AG04449 (cell line): ENCODE results near the gene GATC.

Experiments
- CTCF ChIA-PET: fragments of 350-600 bp; formaldehyde crosslinking; extraction: SDS; loops from one replicate; lab custom pipeline; 2021; ENCODE audit warnings: antibody characterized with exemption; lab: Yijun Ruan, JAX
- POLR2A ChIA-PET: fragments of 400-600, 350-600 bp; formaldehyde crosslinking; extraction: SDS; loops from one replicate; lab custom pipeline; 2020; ENCODE audit warnings: antibody characterized with exemption, inconsistent platforms; lab: Yijun Ruan, JAX
- DNase-seq: peaks from one replicate; pipeline ENCODE4 v3.0.0-alpha.2; 2010; ENCODE audit warnings: low read depth, low spot score
- H3K4me3 ChIP-seq: 2 replicates; pipeline ENCODE4 v1.5.1; 2011; ENCODE audit warnings: low read depth, mild to moderate bottlenecking, control low read depth, low read length
- TF ChIP-seq, protein P1 (sequence below): IDR thresholded peaks from one replicate; pipeline ENCODE4 v1.5.1; 2011; ENCODE audit warnings: mild to moderate bottlenecking, moderate library complexity, low read length, control low read depth, inconsistent platforms; ENCODE audit not compliant: insufficient read depth; ENCODE audit errors: missing control alignments

The GATC gene

DNA sequence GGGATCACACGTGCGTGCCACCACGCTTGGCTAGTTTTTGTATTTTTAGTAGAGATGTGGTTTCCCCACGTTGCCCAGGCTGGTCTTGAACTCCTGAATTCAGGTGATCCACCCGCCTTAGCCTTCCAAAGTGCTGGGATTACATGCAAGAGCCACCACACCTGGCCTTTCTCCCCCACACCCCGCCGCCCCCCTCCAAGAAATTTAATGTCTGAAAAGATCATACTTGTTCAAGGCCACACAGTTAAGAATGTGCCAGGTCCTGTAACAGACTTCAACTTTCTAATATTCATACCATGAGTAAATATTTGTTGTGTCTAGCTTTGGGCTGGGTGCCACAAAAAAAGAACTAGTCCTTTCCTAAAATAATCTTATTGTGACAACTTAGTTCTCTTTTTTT is 9.1 kb downstream of the GATC start:
- TF ChIP-seq, protein P1, sequence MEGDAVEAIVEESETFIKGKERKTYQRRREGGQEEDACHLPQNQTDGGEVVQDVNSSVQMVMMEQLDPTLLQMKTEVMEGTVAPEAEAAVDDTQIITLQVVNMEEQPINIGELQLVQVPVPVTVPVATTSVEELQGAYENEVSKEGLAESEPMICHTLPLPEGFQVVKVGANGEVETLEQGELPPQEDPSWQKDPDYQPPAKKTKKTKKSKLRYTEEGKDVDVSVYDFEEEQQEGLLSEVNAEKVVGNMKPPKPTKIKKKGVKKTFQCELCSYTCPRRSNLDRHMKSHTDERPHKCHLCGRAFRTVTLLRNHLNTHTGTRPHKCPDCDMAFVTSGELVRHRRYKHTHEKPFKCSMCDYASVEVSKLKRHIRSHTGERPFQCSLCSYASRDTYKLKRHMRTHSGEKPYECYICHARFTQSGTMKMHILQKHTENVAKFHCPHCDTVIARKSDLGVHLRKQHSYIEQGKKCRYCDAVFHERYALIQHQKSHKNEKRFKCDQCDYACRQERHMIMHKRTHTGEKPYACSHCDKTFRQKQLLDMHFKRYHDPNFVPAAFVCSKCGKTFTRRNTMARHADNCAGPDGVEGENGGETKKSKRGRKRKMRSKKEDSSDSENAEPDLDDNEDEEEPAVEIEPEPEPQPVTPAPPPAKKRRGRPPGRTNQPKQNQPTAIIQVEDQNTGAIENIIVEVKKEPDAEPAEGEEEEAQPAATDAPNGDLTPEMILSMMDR = no peak
- ChIA-PET POLR2A (no interaction called here), CTCF (interaction anchor here (19.2 kb wide), 1 partner anchor 11 kb away, joined by 242 read pairs; the partner anchor contains the start of gene SRSF9)
- DNase-seq = no peak
- H3K4me3 ChIP-seq = no peak overlapping the region

DNA sequence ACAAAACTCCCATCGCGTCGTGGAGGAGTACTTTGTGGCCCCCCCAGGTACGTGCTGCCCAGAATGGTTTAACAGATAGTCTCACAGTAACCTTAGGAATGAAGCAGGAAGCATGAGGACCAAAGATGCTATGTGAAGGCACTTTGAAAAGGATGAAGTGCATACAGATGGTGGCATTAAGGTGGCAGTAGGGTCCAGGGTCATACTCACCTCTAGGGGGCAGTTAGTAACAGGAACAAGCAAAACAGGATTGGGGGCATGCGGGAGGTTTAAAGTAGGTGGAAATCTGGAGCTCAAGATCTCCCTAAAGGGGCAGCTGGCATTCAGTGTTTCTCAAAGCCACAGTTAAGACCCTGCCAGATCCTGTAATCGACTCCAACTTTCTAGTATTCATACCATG is 10.9 kb downstream of the GATC start:
- H3K4me3 ChIP-seq = no peak overlapping the region
- ChIA-PET POLR2A (no interaction called here), CTCF (interaction anchor here (2.1 to 19.2 kb wide), 3 partner anchors 9 to 13 kb away, joined by 13 to 242 read pairs (median 15); partner anchors contain the start of gene SRSF9)
- TF ChIP-seq, protein P1 = peak; percentile 19
- DNase-seq = no peak

DNA sequence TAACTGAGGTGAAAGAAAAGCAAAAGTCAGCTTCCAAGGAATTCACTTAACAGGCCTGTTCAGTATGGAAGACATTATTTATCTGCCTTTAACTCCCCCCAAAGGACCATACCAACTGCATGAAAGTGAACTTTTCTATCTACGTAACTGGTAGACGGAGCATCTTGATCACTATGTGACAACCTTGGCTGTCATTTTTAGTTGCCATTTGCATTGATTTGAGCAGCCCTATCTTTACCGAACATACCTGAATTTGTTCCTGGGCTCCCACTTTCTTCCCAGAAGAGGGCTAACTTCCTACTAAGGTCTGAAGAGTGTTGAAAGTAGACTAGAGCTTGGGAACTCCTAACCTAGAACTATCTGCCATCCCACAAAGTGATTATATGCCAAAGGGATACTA is 13.9 kb downstream of the GATC start:
- TF ChIP-seq, protein P1 = no peak
- H3K4me3 ChIP-seq = no peak overlapping the region
- POLR2A ChIA-PET = interaction anchor here (2.0 kb wide), 1 partner anchor 36 kb away, joined by 6 read pairs; the partner anchor contains the start of gene DYNLL1
- DNase-seq = no peak
- CTCF ChIA-PET = interaction anchor here (19.2 kb wide), 1 partner anchor 6 kb away, joined by 242 read pairs; the partner anchor contains the start of gene SRSF9

DNA sequence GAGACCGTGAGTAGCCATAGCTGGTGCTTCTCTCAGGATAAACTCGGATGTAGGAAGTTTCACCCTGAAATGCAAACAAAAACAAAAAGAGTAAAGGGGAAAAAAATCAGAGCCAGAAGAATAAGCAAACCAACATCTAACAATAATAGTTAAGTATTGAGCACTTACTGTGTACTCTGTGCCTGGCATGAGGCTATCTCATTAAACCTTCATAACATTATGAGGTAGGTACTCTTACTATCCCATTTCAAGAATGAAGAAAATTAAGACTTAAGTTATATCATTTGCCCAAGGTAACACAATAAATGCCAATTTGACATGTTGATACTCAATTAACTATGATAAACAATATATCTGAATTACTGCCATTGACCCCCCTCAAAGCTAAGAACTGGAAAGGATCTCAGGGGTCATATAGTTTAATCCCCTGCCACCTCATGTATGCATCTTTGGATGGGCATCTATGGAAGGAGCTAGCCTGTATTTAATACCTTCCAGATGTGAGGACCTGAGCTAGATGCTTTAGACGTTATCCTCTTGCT is 15.9 kb downstream of the GATC start:
- ChIA-PET CTCF (interaction anchor here (0.6 to 9.9 kb wide), 3 partner anchors 11 to 105 kb away, joined by 3 to 242 read pairs (median 9); partner anchors contain the start of genes GATC and TRIAP1), POLR2A (no interaction called here)
- TF ChIP-seq, protein P1 = no peak
- DNase-seq = no peak
- no peak overlapping the region for H3K4me3 ChIP-seq

DNA sequence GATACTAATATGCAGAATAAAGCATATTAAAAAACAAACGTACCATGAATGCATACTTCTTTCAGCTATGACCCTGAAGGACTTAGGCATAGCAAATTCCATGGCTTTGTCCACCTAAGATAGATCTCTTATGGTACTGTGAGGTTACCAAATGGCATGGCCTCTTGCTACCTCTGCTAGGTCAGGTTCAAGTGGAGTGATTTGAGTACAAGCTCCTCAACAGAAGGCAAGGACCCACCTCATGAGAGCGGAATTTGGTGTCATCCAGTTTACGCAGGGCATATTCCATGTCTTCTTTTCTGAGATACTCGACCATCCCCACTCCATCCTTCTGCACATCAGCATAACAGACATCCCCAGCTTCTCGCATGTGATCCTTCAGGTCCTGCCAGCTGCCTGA is 17.5 kb downstream of the GATC start:
- POLR2A ChIA-PET = no interaction called here
- DNase-seq = no peak
- CTCF ChIA-PET = interaction anchor here (0.6 to 13.2 kb wide), 7 partner anchors 8 to 107 kb away, joined by 3 to 242 read pairs (median 6); partner anchors contain the start of genes DYNLL1, GATC and TRIAP1
- TF ChIP-seq, protein P1 = no peak
- no peak overlapping the region for H3K4me3 ChIP-seq

DNA sequence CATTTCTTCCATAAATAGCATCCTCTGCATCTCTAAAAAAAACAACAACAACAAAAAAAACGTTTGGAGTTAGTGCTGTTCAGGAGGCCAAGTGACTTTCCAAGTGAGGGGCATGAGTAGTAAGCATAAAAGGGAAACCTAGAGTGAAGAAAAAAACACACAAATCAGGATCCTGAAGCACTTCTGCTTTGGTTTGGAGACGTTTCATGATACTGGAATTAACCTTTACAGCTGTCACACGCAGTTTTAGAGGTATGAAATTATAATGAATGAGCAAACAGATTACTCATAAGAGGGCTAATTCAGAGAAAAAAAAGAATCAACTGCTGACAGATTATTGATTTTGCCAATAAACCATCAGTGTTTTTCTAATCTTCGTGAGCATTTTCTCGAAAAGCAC is 19.5 kb downstream of the GATC start:
- TF ChIP-seq, protein P1 = no peak
- no peak overlapping the region for H3K4me3 ChIP-seq
- ChIA-PET CTCF (interaction anchor here (0.6 to 13.2 kb wide), 10 partner anchors 9 to 148 kb away, joined by 3 to 242 read pairs (median 5); partner anchors contain the start of genes DYNLL1, GATC and TRIAP1), POLR2A (interaction anchor here (2.1 kb wide), 1 partner anchor 30 kb away, joined by 8 read pairs; the partner anchor contains the start of gene DYNLL1)
- DNase-seq = no peak
